Measurements from ENCODE around the gene RPS6KB2. TPM values are rescaled to one million over a fixed set of nuclear protein-coding genes. Genes with fewer than 3 reads are reported as not detected.

The RPS6KB2 gene
- polyA plus RNA-seq, 1 donor (not counting 4 experiments of a cell fraction or from before 2014, with no cell fraction given) = 61.4 TPM

DNA sequence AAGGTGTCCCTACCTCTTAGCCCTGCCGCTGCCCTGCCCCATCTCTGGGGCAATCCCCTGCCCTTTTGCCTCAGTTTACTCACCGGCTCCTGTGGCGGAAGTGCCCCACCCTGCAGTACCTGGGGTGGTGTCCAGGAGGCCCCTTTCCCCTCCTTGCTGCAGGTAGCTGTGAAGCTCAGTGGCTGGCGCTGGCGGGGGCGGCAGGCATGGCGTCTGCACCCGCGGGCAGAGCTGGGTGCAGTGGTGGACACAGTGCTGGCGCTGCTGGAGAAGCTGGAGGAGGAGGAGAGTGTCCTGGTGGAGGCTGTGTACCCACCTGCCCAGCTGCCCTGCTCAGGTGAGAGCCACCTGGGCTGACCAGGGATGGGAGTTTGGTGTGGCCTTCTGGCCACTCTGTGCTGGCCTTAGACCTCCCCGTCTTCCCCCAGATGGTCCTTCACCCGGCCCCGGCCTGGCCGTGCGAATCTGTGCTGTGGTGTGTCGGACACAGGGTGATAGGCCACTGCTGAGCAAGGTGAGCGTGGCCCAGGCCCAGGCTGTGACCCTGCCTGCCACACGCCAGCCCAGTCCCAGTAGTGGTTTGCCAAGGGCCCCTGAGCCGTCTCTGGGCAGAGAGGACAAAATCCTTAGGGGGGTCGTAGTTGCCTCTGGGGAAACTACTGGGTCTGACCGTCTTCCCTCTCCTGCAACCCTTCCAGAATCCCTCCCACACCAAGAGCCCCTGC lies 8.8 kb upstream of the RPS6KB2 start:
- no peak for TF ChIP-seq EZH2 (IDR thresholded peaks at IDR 0.05; ENCODE audit: low read length)
- TF ChIP-seq, protein P1, sequence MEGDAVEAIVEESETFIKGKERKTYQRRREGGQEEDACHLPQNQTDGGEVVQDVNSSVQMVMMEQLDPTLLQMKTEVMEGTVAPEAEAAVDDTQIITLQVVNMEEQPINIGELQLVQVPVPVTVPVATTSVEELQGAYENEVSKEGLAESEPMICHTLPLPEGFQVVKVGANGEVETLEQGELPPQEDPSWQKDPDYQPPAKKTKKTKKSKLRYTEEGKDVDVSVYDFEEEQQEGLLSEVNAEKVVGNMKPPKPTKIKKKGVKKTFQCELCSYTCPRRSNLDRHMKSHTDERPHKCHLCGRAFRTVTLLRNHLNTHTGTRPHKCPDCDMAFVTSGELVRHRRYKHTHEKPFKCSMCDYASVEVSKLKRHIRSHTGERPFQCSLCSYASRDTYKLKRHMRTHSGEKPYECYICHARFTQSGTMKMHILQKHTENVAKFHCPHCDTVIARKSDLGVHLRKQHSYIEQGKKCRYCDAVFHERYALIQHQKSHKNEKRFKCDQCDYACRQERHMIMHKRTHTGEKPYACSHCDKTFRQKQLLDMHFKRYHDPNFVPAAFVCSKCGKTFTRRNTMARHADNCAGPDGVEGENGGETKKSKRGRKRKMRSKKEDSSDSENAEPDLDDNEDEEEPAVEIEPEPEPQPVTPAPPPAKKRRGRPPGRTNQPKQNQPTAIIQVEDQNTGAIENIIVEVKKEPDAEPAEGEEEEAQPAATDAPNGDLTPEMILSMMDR (optimal IDR thresholded peaks at IDR 0.05 in 1 of 3, IDR thresholded peaks at IDR 0.05 in 1 of 3, conservative IDR thresholded peaks at IDR 0.05 in 1 of 3; ENCODE audit: extremely low read depth in 1 of 3, insufficient read depth in 2 of 3, low read length in 3 of 3) = no peak

DNA sequence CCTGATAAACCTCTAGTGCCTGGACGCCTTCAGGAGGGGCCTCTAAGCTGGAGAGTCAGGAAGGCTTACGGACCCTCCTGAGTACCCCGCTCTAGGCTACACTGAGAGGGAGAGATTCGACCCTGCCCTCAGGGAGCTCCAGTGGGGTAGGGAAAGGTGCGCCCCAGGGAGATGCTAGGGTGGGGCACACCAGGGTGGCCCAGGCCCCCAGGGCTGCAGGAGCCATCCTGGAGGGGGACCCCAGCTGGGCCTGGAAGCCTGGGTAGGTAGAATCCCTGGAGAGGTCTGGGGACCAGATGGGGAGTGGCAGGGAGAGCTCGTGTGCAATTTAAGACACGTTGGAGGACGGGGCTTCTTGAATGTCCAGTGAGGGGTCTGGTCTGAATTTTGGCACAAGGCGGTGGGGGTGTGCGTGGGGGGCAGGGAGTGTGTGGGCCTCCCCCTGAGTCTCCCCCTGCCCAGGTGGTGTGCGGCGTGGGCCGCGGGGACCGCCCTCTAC lies 8.1 kb upstream of the RPS6KB2 start:
- H3K79me2 ChIP-seq (ENCODE audit: control insufficient read depth, insufficient read depth, low read length) = no peaks in the 10 kb centered on the region

More for the DNA sequence above, 8.8 kb upstream of the RPS6KB2 start:
- no peaks in the 10 kb centered on the region for H3K9me3 ChIP-seq (ENCODE audit: control insufficient read depth, low read depth, low read length)
- no peak overlapping the region for H3K9ac ChIP-seq (ENCODE audit: control insufficient read depth, extremely low read depth, insufficient read depth, low read length)
- H3K4me3 ChIP-seq (ENCODE audit: control insufficient read depth in 2 of 3, extremely low read depth in 1 of 3, insufficient read depth in 2 of 3, low read depth in 1 of 3, low read length in 3 of 3) = no peak overlapping the region
- H3K4me2 ChIP-seq (ENCODE audit: control insufficient read depth, extremely low read depth, insufficient read depth, low read depth, low read length) = no peak overlapping the region
- peaks cover 22% of the 10 kb centered on the region for H3K4me1 ChIP-seq (ENCODE audit: control insufficient read depth, extremely low read depth, insufficient read depth, low read length)
- DNase-seq (ENCODE audit: low read depth, low spot score) = no peak
- no peaks in the 10 kb centered on the region for H3K36me3 ChIP-seq (ENCODE audit: control insufficient read depth in 2 of 2, extremely low read depth in 1 of 2, insufficient read depth in 2 of 2, low read length in 2 of 2)
- H3K79me2 ChIP-seq (ENCODE audit: control insufficient read depth, insufficient read depth, low read length) = no peaks in the 10 kb centered on the region
- no peaks in the 10 kb centered on the region for H4K20me1 ChIP-seq (ENCODE audit: control insufficient read depth, extremely low read depth, insufficient read depth, low read length)
- dilution Hi-C loops (cut with MboI; ENCODE audit: extremely low pct_ligation_motif_present, low sequenced_read_pairs) = no loop called here
- peaks cover 12% of the 10 kb centered on the region for H3K27me3 ChIP-seq (ENCODE audit: control insufficient read depth, extremely low read depth, insufficient read depth, low read length)
- FAIRE-seq = no peak
- H2AFZ ChIP-seq (ENCODE audit: control insufficient read depth, low read length) = no peak overlapping the region
- no peak overlapping the region for H3K27ac ChIP-seq (ENCODE audit: control insufficient read depth, insufficient read depth, low read length)
- no peaks in the 10 kb centered on the region for H3K9me1 ChIP-seq (ENCODE audit: control insufficient read depth, extremely low read depth, insufficient read depth, low read length)

More for the DNA sequence above, 8.1 kb upstream of the RPS6KB2 start:
- Histone ChIP-seq H4K20me1 (ENCODE audit: control insufficient read depth, extremely low read depth, insufficient read depth, low read length) (no peaks in the 10 kb centered on the region), H3K36me3 (ENCODE audit: control insufficient read depth in 2 of 2, extremely low read depth in 1 of 2, insufficient read depth in 2 of 2, low read length in 2 of 2) (no peaks in the 10 kb centered on the region), H3K9me3 (ENCODE audit: control insufficient read depth, low read depth, low read length) (no peaks in the 10 kb centered on the region), H2AFZ (ENCODE audit: control insufficient read depth, low read length) (no peak overlapping the region), H3K4me3 (ENCODE audit: control insufficient read depth in 2 of 3, extremely low read depth in 1 of 3, insufficient read depth in 2 of 3, low read depth in 1 of 3, low read length in 3 of 3) (peak overlapping the region in 1 of 3 experiments; percentile 68), H3K27me3 (ENCODE audit: control insufficient read depth, extremely low read depth, insufficient read depth, low read length) (peaks cover 5% of the 10 kb centered on the region), H3K9ac (ENCODE audit: control insufficient read depth, extremely low read depth, insufficient read depth, low read length) (peak overlapping the region; percentile 56), H3K9me1 (ENCODE audit: control insufficient read depth, extremely low read depth, insufficient read depth, low read length) (no peaks in the 10 kb centered on the region), H3K4me2 (ENCODE audit: control insufficient read depth, extremely low read depth, insufficient read depth, low read depth, low read length) (peak overlapping the region; percentile 78), H3K27ac (ENCODE audit: control insufficient read depth, insufficient read depth, low read length) (no peak overlapping the region), H3K4me1 (ENCODE audit: control insufficient read depth, extremely low read depth, insufficient read depth, low read length) (peaks cover 22% of the 10 kb centered on the region)
- DNase-seq (ENCODE audit: low read depth, low spot score) = no peak
- no peak for FAIRE-seq
- dilution Hi-C loops (cut with MboI; ENCODE audit: extremely low pct_ligation_motif_present, low sequenced_read_pairs) = no loop called here
- TF ChIP-seq, protein P1 (optimal IDR thresholded peaks at IDR 0.05 in 1 of 3, IDR thresholded peaks at IDR 0.05 in 1 of 3, conservative IDR thresholded peaks at IDR 0.05 in 1 of 3; ENCODE audit: extremely low read depth in 1 of 3, insufficient read depth in 2 of 3, low read length in 3 of 3) = no peak
- TF ChIP-seq EZH2 (IDR thresholded peaks at IDR 0.05; ENCODE audit: low read length) = no peak

Measured in keratinocyte (primary cell).